Measurements from ENCODE around the gene CYP2A7. TPM values are rescaled to one million over a fixed set of nuclear protein-coding genes. Genes with fewer than 3 reads are reported as not detected.
"Not testable (repeated sequence)": the region's sequence is repeated elsewhere in the genome, so short reads cannot be mapped to it uniquely, and the experiment has no call there.

CYP2A7 gene
- total RNA-seq, 1 donor from 2014 or later = not detected

- peaks cover 43% of the 10 kb centered on the region for H3K27me3 Mint-ChIP-seq
- no peaks in the 10 kb centered on the region for H3K4me1 Mint-ChIP-seq
- intact Hi-C loops (cut with micrococcal nuclease) = no loop called here
- POLR2A ChIA-PET = no interaction called here
- H3K27ac Mint-ChIP-seq = no peak overlapping the region
- no peaks in the 10 kb centered on the region for H3K36me3 Mint-ChIP-seq (ENCODE audit: low read depth)
- CTCF ChIA-PET = no interaction called here
- no peaks in the 10 kb centered on the region for H3K9me3 Mint-ChIP-seq
- no peak for TF ChIP-seq CTCF (IDR thresholded peaks at IDR 0.05)
- DNase-seq = no peak
- no peak overlapping the region for H3K4me3 Mint-ChIP-seq
- ATAC-seq (ENCODE audit: low read depth) = no peak
Measured at GRCh38 chr19:40896418-40896796, 14.4 kb upstream of the CYP2A7 start.

- DNase-seq (no peak), ATAC-seq (ENCODE audit: low read depth) (no peak)
- Mint-ChIP-seq H3K27me3 (peaks cover 41% of the 10 kb centered on the region), H3K9me3 (no peaks in the 10 kb centered on the region), H3K36me3 (ENCODE audit: low read depth) (no peaks in the 10 kb centered on the region), H3K27ac (no peak overlapping the region), H3K4me1 (no peaks in the 10 kb centered on the region), H3K4me3 (no peak overlapping the region)
- CTCF ChIA-PET = no interaction called here
- no peak for TF ChIP-seq CTCF (IDR thresholded peaks at IDR 0.05)
- POLR2A ChIA-PET = no interaction called here
- intact Hi-C loops (cut with micrococcal nuclease) = no loop called here
Measured at GRCh38 chr19:40893112-40893511, 11.1 kb upstream of the CYP2A7 start.

GRCh38 chr19:40889366-40889765 lies 7.3 kb upstream of the CYP2A7 start:
- H3K9me3 Mint-ChIP-seq = no peaks in the 10 kb centered on the region
- ATAC-seq (ENCODE audit: low read depth) = no peak
- TF ChIP-seq CTCF (IDR thresholded peaks at IDR 0.05) = no peak
- peaks cover 32% of the 10 kb centered on the region for H3K27me3 Mint-ChIP-seq
- intact Hi-C loops (cut with micrococcal nuclease) = no loop called here
- no peak overlapping the region for H3K27ac Mint-ChIP-seq
- no peak for DNase-seq
- POLR2A ChIA-PET = interaction anchor here (0.6 kb wide), 1 partner anchor 439 kb away, joined by 4 read pairs; no protein-coding TSS in a partner anchor
- no peaks in the 10 kb centered on the region for H3K36me3 Mint-ChIP-seq (ENCODE audit: low read depth)
- CTCF ChIA-PET = no interaction called here
- H3K4me1 Mint-ChIP-seq = no peaks in the 10 kb centered on the region
- H3K4me3 Mint-ChIP-seq = no peak overlapping the region

- Mint-ChIP-seq H3K27ac (no peak overlapping the region), H3K9me3 (no peaks in the 10 kb centered on the region), H3K36me3 (ENCODE audit: low read depth) (no peaks in the 10 kb centered on the region), H3K4me3 (no peak overlapping the region), H3K27me3 (peaks cover 24% of the 10 kb centered on the region), H3K4me1 (no peaks in the 10 kb centered on the region)
- ATAC-seq (ENCODE audit: low read depth) = no peak
- intact Hi-C loops (cut with micrococcal nuclease) = no loop called here
- TF ChIP-seq CTCF (IDR thresholded peaks at IDR 0.05) = no peak
- CTCF ChIA-PET = no interaction called here
- POLR2A ChIA-PET = no interaction called here
- DNase-seq = no peak
Measured at GRCh38 chr19:40888191-40888590, 6.2 kb upstream of the CYP2A7 start.

- POLR2A ChIA-PET; H3K4me3 Mint-ChIP-seq; CTCF ChIA-PET; DNase-seq; H3K4me1 Mint-ChIP-seq; H3K9me3 Mint-ChIP-seq; ATAC-seq (ENCODE audit: low read depth); H3K27ac Mint-ChIP-seq; H3K36me3 Mint-ChIP-seq (ENCODE audit: low read depth); intact Hi-C loops (cut with micrococcal nuclease): not testable (repeated sequence)
- H3K27me3 Mint-ChIP-seq = peaks cover 30% of the 10 kb centered on the region
Measured at GRCh38 chr19:40884187-40884931, 2.3 kb upstream of the CYP2A7 start.

- H3K9me3 Mint-ChIP-seq; H3K36me3 Mint-ChIP-seq (ENCODE audit: low read depth); DNase-seq; H3K4me3 Mint-ChIP-seq; POLR2A ChIA-PET; CTCF ChIA-PET; H3K27ac Mint-ChIP-seq; H3K4me1 Mint-ChIP-seq; ATAC-seq (ENCODE audit: low read depth); intact Hi-C loops (cut with micrococcal nuclease): not testable (repeated sequence)
- H3K27me3 Mint-ChIP-seq = peaks cover 29% of the 10 kb centered on the region
Measured at GRCh38 chr19:40879349-40879748, 2.7 kb downstream of the CYP2A7 start.

- H3K36me3 Mint-ChIP-seq (ENCODE audit: low read depth); H3K4me1 Mint-ChIP-seq; intact Hi-C loops (cut with micrococcal nuclease); H3K9me3 Mint-ChIP-seq; CTCF ChIA-PET; POLR2A ChIA-PET: not testable (repeated sequence)
- H3K4me3 Mint-ChIP-seq = peak overlapping the region; percentile 82
- DNase-seq = peak; percentile 61
- peak overlapping the region; percentile 32 for H3K27ac Mint-ChIP-seq
- peak; percentile 96 for ATAC-seq (ENCODE audit: low read depth)
- peaks cover 38% of the 10 kb centered on the region for H3K27me3 Mint-ChIP-seq
Measured at GRCh38 chr19:40875526-40875951, 6.5 kb downstream of the CYP2A7 start.

GRCh38 chr19:40874874-40875273 lies 7.2 kb downstream of the CYP2A7 start:
- ATAC-seq (ENCODE audit: low read depth); H3K9me3 Mint-ChIP-seq; DNase-seq; H3K27ac Mint-ChIP-seq; POLR2A ChIA-PET; H3K4me1 Mint-ChIP-seq; CTCF ChIA-PET; H3K36me3 Mint-ChIP-seq (ENCODE audit: low read depth); intact Hi-C loops (cut with micrococcal nuclease): not testable (repeated sequence)
- peak overlapping the region; percentile 82 for H3K4me3 Mint-ChIP-seq
- H3K27me3 Mint-ChIP-seq = peaks cover 42% of the 10 kb centered on the region

GRCh38 chr19:40873873-40874272 lies 8.2 kb downstream of the CYP2A7 start:
- H3K4me1 Mint-ChIP-seq; CTCF ChIA-PET; H3K4me3 Mint-ChIP-seq; ATAC-seq (ENCODE audit: low read depth); H3K36me3 Mint-ChIP-seq (ENCODE audit: low read depth); DNase-seq; H3K9me3 Mint-ChIP-seq; H3K27ac Mint-ChIP-seq; intact Hi-C loops (cut with micrococcal nuclease); POLR2A ChIA-PET: not testable (repeated sequence)
- H3K27me3 Mint-ChIP-seq = peaks cover 35% of the 10 kb centered on the region

Data from activated B cell treated with CpG ODN at 0.5 μM for 24 hours (primary cell).